Measurements from ENCODE around the gene NMNAT2.

GRCh38 chr1:183330335-183330734 lies 87.8 kb downstream of the NMNAT2 start:
- TF ChIP-seq ZNF33A (CRISPR knock-in tag; IDR thresholded peaks at IDR 0.05; ENCODE audit: borderline replicate concordance) (no peak), ARID3A (IDR thresholded peaks at IDR 0.05; ENCODE audit: low read depth, low read length) (no peak), SMC3 (IDR thresholded peaks at IDR 0.05; ENCODE audit: low read length) (no peak), SP1 (IDR thresholded peaks at IDR 0.05) (no peak), SP1 (CRISPR knock-in tag; IDR thresholded peaks at IDR 0.05) (no peak), ZNF704 (CRISPR knock-in tag; IDR thresholded peaks at IDR 0.05; ENCODE audit: borderline replicate concordance) (no peak), ZNF549 (CRISPR knock-in tag; IDR thresholded peaks at IDR 0.05) (no peak), RAD21 (CRISPR knock-in tag; IDR thresholded peaks at IDR 0.05) (no peak), POLR2AphosphoS5 (IDR thresholded peaks at IDR 0.05; ENCODE audit: low read depth, low read length) (no peak), WIZ (CRISPR knock-in tag; IDR thresholded peaks at IDR 0.05) (no peak), BRD4 (CRISPR knock-in tag; IDR thresholded peaks at IDR 0.05) (no peak)

Measured in HepG2 (cell line).